ENCODE data around the gene HMCN2. TPM values are rescaled to one million over a fixed set of nuclear protein-coding genes. Genes with fewer than 3 reads are reported as not detected.

The HMCN2 gene
- total RNA-seq, 1 experiment from 2014 or later: 0.20 TPM

GRCh38 chr9:130341839-130342713 lies 76.5 kb downstream of the HMCN2 start:
- no peak for DNase-seq (ENCODE audit: extremely low read depth, low read depth)

GRCh38 chr9:130342714-130343085 lies 77.1 kb downstream of the HMCN2 start:
- DNase-seq (ENCODE audit: extremely low read depth, low read depth): no peak

- DNase-seq (ENCODE audit: extremely low read depth, low read depth): no peak
Observed at GRCh38 chr9:130343445-130343918, 77.9 kb downstream of the HMCN2 start.

- no peak for DNase-seq (ENCODE audit: extremely low read depth, low read depth)
Observed at GRCh38 chr9:130344366-130344765, 78.8 kb downstream of the HMCN2 start.

GRCh38 chr9:130345009-130345896 lies 79.7 kb downstream of the HMCN2 start:
- no peak for DNase-seq (ENCODE audit: extremely low read depth, low read depth)

- no peak for DNase-seq (ENCODE audit: extremely low read depth, low read depth)
Observed at GRCh38 chr9:130345897-130346385, 80.4 kb downstream of the HMCN2 start.

- no peak for DNase-seq (ENCODE audit: extremely low read depth, low read depth)
Observed at GRCh38 chr9:130346431-130346830, 80.9 kb downstream of the HMCN2 start.

GRCh38 chr9:130347036-130347435 lies 81.5 kb downstream of the HMCN2 start:
- DNase-seq (ENCODE audit: extremely low read depth, low read depth): no peak

GRCh38 chr9:130347931-130348330 lies 82.4 kb downstream of the HMCN2 start:
- DNase-seq (ENCODE audit: extremely low read depth, low read depth): no peak

GRCh38 chr9:130348341-130348740 lies 82.8 kb downstream of the HMCN2 start:
- no peak for DNase-seq (ENCODE audit: extremely low read depth, low read depth)

- no peak for DNase-seq (ENCODE audit: extremely low read depth, low read depth)
Observed at GRCh38 chr9:130348881-130349280, 83.3 kb downstream of the HMCN2 start.

GRCh38 chr9:130349398-130349797 lies 83.8 kb downstream of the HMCN2 start:
- no peak for DNase-seq (ENCODE audit: extremely low read depth, low read depth)

GRCh38 chr9:130351343-130351742 lies 85.8 kb downstream of the HMCN2 start:
- DNase-seq (ENCODE audit: extremely low read depth, low read depth): no peak

GRCh38 chr9:130352081-130352480 lies 86.5 kb downstream of the HMCN2 start:
- DNase-seq (ENCODE audit: extremely low read depth, low read depth): no peak

GRCh38 chr9:130352586-130353285 lies 87.2 kb downstream of the HMCN2 start:
- DNase-seq (ENCODE audit: extremely low read depth, low read depth): no peak

- no peak for DNase-seq (ENCODE audit: extremely low read depth, low read depth)
Observed at GRCh38 chr9:130354378-130354777, 88.8 kb downstream of the HMCN2 start.

GRCh38 chr9:130354806-130355205 lies 89.2 kb downstream of the HMCN2 start:
- no peak for DNase-seq (ENCODE audit: extremely low read depth, low read depth)

- no peak for DNase-seq (ENCODE audit: extremely low read depth, low read depth)
Observed at GRCh38 chr9:130356033-130356432, 90.5 kb downstream of the HMCN2 start.

- DNase-seq (ENCODE audit: extremely low read depth, low read depth): no peak
Observed at GRCh38 chr9:130356877-130357584, 91.5 kb downstream of the HMCN2 start.

- DNase-seq (ENCODE audit: extremely low read depth, low read depth): no peak
Observed at GRCh38 chr9:130358928-130359327, 93.4 kb downstream of the HMCN2 start.
